ENCODE data around the gene FRG1. TPM values are rescaled to one million over a fixed set of nuclear protein-coding genes. Genes with fewer than 3 reads are reported as not detected.
"Not testable (repeated sequence)": the region's sequence is repeated elsewhere in the genome, so short reads cannot be mapped to it uniquely, and the experiment has no call there.

FRG1 gene
- total RNA-seq, 3 donors from 2014 or later = 32.2 to 36.1 (median 32.4) TPM

DNA sequence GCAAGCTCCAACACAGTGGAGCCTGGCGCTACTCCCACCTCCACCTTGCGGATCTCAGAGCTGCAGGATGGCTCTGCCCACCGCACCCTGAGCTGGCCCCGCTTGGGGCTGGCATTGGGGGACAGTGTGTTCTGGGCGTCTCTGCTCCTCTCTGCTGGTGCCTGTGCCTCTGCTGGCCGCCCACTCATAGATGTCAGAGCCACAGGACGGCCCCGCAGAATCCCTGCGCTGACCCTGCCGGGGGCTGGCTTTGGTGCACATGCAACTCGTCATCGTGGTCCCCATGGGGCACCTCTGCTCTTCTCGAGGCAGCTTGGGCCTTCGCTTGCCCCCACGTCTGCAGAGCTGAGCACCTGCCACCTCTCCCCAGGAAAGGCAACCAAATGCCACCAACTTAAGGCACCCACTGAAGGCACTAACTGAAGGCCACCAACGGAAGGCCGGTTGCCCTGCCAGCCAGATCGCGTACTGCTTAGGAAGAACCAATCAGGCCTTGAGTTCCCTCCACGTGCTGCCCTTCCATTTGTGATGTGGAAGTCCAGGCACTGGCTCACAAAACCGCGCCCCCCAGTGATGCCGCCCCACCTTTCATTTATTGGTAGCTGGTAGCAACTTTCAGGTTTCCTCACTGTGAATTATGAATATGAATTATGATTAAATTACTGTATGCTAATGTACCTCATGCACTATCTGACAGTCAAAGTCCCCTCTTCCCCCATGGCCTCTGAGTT, 23.3 kb upstream of the FRG1 start:
- no peaks in the 10 kb centered on the region for H3K36me3 ChIP-seq (ENCODE audit: low read depth)
- H3K4me1 ChIP-seq (ENCODE audit: low read depth) = no peaks in the 10 kb centered on the region
- TF ChIP-seq, protein P1, sequence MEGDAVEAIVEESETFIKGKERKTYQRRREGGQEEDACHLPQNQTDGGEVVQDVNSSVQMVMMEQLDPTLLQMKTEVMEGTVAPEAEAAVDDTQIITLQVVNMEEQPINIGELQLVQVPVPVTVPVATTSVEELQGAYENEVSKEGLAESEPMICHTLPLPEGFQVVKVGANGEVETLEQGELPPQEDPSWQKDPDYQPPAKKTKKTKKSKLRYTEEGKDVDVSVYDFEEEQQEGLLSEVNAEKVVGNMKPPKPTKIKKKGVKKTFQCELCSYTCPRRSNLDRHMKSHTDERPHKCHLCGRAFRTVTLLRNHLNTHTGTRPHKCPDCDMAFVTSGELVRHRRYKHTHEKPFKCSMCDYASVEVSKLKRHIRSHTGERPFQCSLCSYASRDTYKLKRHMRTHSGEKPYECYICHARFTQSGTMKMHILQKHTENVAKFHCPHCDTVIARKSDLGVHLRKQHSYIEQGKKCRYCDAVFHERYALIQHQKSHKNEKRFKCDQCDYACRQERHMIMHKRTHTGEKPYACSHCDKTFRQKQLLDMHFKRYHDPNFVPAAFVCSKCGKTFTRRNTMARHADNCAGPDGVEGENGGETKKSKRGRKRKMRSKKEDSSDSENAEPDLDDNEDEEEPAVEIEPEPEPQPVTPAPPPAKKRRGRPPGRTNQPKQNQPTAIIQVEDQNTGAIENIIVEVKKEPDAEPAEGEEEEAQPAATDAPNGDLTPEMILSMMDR (IDR thresholded peaks at IDR 0.05) = no peak
- no peak for DNase-seq
- intact Hi-C loops (cut with DNase I, micrococcal nuclease) = no loop called here
- no peak for ATAC-seq
- H3K4me3 ChIP-seq = no peak overlapping the region
- peaks cover 18% of the 10 kb centered on the region for H3K9me3 ChIP-seq

DNA sequence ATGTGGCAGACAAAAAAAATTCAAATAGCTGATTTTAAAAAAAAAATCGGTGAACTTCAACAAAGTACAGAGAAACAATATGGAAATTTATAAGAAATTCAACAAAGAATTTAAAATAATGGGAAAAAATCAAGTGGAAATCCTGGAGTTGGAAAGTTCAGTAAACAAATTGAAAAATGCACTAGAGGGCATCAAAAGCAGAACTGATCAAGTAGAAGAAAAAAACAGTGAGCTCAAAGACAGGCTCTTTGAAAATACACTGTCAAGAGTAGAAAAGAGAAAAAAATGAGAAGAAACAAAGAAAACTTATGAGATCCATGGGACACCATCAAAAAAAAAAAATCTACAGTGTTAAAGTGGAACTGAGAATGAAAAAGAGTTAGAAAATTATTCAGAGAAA, 19.6 kb upstream of the FRG1 start:
- no peaks in the 10 kb centered on the region for H3K4me1 ChIP-seq (ENCODE audit: low read depth)
- TF ChIP-seq, protein P1 (IDR thresholded peaks at IDR 0.05) = no peak
- intact Hi-C loops (cut with DNase I, micrococcal nuclease) = no loop called here
- no peak for DNase-seq
- no peaks in the 10 kb centered on the region for H3K36me3 ChIP-seq (ENCODE audit: low read depth)
- no peak overlapping the region for H3K4me3 ChIP-seq
- no peak for ATAC-seq
- H3K9me3 ChIP-seq = peaks cover 18% of the 10 kb centered on the region

DNA sequence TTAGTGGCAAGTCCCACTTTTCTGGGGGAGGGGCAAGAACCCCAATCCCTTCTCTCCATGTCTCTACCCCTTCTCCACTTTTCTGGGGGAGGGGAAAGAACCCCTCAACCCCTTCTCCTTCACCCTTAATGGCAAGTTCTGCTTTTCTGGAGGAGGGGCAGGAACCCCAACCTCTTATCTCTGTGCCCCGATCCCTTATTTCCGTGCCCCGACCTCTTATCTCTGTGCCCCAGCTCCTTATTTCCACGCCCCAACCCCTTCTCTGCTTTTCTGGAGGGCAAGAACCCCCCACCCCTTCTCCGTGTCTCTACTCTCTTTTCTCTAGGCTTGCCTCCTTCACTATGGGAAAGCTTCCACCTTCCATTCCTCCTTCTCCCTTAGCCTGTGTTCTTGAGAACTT, 13.9 kb upstream of the FRG1 start:
- H3K36me3 ChIP-seq (ENCODE audit: low read depth); intact Hi-C loops (cut with DNase I, micrococcal nuclease); H3K4me3 ChIP-seq; H3K9me3 ChIP-seq; DNase-seq; ATAC-seq; H3K4me1 ChIP-seq (ENCODE audit: low read depth): not testable (repeated sequence)

DNA sequence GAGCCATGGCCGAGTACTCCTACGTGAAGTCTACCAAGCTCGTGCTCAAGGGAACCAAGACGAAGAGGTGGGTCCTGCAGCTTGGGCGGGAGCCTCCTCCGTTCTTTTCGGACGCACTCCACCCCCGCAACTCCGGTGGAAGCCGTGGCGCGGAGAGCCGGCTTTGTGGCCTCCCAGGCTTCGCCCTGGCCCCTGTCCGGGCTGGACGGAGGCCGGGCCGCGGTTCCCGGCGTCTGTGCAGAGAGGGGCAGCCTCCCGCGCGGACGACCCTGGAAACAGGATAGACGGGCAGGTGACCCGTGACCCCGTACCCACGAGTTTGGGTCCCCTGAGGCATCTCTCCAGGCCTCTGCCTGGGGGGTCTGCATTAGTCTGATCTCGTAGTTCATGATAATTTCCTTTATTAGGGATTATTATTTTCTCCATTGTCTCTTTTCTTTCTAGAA, 356 bp downstream of the FRG1 start:
- ATAC-seq = peak; percentile 53
- H3K4me3 ChIP-seq = peak overlapping the region; percentile 80
- DNase-seq = no peak
- H3K36me3 ChIP-seq (ENCODE audit: low read depth) = no peaks in the 10 kb centered on the region
- H3K9me3 ChIP-seq = no peaks in the 10 kb centered on the region
- intact Hi-C loops (cut with DNase I, micrococcal nuclease) = no loop called here
- TF ChIP-seq, protein P1 (IDR thresholded peaks at IDR 0.05) = no peak
- H3K4me1 ChIP-seq (ENCODE audit: low read depth) = peaks cover 10% of the 10 kb centered on the region

DNA sequence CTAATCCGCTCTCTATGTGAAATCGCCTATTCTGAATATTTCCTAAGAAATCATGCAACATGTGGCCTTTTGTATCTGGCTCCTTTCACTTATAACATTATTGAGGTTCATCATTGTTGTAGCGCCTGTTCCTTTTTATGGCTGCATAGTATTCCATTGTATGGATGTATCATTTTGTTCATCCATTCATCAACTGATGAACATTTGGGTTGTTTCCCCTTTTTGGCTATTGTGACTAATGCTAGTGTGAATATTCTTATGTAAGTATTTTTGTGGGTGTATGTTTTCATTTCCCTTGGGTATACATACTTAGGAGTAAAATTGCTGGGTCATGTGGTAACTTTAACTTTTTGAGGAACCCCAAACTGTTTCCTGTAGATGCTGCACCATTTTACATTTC, 1.7 kb downstream of the FRG1 start:
- H3K9me3 ChIP-seq; H3K4me1 ChIP-seq (ENCODE audit: low read depth); DNase-seq; H3K36me3 ChIP-seq (ENCODE audit: low read depth); intact Hi-C loops (cut with DNase I, micrococcal nuclease); ATAC-seq; H3K4me3 ChIP-seq: not testable (repeated sequence)

DNA sequence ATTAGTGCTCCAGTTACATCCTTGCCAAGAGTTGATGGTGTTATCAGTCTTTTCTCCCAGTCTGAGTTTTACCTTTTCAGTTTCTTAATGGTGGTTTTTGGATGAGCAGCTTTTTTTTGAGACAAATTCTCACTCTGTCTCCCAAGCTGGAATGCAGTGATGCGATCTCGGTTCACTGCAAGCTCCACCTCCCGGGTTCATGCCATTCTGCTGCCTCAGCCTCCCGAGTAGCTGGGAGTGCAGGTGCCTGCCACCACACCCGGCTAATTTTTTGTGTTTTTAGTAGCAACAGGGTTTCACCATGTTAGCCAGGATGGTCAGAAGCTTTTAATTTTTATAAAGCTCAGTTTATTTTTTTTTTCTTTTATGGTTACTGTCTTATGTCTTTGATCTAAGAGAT, 3.4 kb downstream of the FRG1 start:
- H3K9me3 ChIP-seq; ATAC-seq; H3K36me3 ChIP-seq (ENCODE audit: low read depth); DNase-seq; intact Hi-C loops (cut with DNase I, micrococcal nuclease); H3K4me1 ChIP-seq (ENCODE audit: low read depth); H3K4me3 ChIP-seq: not testable (repeated sequence)

DNA sequence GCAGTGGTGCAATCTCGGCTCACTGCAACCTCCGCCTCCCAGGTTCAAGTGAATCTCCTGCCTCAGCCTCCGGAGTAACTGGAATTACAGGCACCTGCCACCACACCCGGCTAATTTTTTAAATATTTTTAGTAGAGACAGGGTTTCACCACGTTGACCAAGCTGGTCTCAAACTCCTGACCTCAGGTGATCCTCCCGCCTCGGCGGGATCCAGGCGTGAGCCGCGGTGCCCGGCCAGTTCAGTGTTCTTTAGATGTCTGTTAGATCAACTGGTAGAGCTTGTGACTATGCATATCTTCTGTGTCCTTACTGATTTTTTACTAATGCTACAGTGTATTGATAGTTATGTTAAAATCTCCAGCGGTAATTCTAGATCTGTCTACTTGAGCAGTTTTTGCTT, 6.2 kb downstream of the FRG1 start:
- H3K4me1 ChIP-seq (ENCODE audit: low read depth); H3K9me3 ChIP-seq; H3K36me3 ChIP-seq (ENCODE audit: low read depth); intact Hi-C loops (cut with DNase I, micrococcal nuclease); ATAC-seq; H3K4me3 ChIP-seq: not testable (repeated sequence)
- DNase-seq = peak in 1 of 3 donors; percentile 30

DNA sequence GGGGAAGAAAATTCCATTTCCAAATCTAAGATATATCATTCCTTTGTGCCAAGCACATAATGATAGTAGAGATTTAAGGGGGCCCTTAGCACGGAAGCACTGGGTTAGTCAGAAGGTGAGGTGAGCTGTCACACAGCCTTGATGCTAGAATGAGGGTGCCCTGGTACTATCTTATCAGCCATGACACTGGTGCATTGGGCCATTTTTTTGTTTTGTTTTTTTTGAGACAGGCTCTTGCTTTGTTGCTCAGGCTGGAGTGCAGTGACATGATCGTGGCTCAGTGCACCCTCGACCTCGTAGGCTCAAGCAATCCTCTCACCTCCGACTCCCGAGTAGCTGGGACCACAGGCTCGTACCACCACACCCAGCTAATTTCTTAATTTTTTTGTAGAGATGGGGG, 7.8 kb downstream of the FRG1 start:
- DNase-seq; H3K9me3 ChIP-seq; H3K36me3 ChIP-seq (ENCODE audit: low read depth); H3K4me1 ChIP-seq (ENCODE audit: low read depth); intact Hi-C loops (cut with DNase I, micrococcal nuclease); H3K4me3 ChIP-seq; ATAC-seq: not testable (repeated sequence)

DNA sequence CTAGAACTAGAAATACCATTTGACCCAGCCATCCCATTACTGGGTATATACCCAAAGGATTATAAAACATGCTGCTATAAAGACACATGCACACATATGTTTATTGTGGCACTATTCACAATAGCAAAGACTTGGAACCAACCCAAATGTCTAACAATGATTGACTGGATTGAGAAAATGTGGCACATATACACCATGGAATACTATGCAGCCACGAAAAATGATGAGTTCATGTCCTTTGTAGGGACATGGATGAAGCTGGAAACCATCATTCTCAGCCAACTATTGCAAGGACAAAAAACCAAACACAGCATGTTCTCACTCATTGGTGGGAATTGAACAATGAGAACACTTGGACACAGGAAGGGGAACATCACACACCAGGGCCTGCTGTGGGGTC, 28.6 kb downstream of the FRG1 start:
- H3K4me3 ChIP-seq; H3K4me1 ChIP-seq (ENCODE audit: low read depth); DNase-seq; H3K36me3 ChIP-seq (ENCODE audit: low read depth); ATAC-seq; intact Hi-C loops (cut with DNase I, micrococcal nuclease): not testable (repeated sequence)
- H3K9me3 ChIP-seq = peaks cover 16% of the 10 kb centered on the region
